GM18858 (cell line): ENCODE data around the gene CUL7.
A peak's percentile ranks its signal among the peaks of the same experiment; 100 is the strongest.
"Not testable (repeated sequence)": the region's sequence is repeated elsewhere in the genome, so short reads cannot be mapped to it uniquely, and the experiment has no call there.

Experiments used
- ATAC-seq: cut with Tn5 transposase; IDR thresholded peaks from one replicate; pipeline ENCODE4 v1.9.1; 2021; ENCODE audit not compliant: unreplicated experiment

The CUL7 gene

GRCh38 chr6:43053545-43054205 lies at the start of gene CUL7:
CUL7 (minus strand) TSS chr6:43053851; CDS start chr6:43052788, 1,063 bp downstream.
- ATAC-seq, result peak; percentile 60

- ATAC-seq, result no peak
These were observed 47.8 kb upstream of the CUL7 start for GRCh38 chr6:43101497-43101896.

- ATAC-seq, result no peak
These were observed 43.9 kb upstream of the CUL7 start for GRCh38 chr6:43097502-43097901.

GRCh38 chr6:43097098-43097489 lies 43.4 kb upstream of the CUL7 start:
- no peak for ATAC-seq

- no peak for ATAC-seq
These were observed 42.9 kb upstream of the CUL7 start for GRCh38 chr6:43096451-43097097.

- ATAC-seq, result no peak
These were observed 42.3 kb upstream of the CUL7 start for GRCh38 chr6:43095939-43096338.

GRCh38 chr6:43093436-43094289 lies 40.0 kb upstream of the CUL7 start:
- no peak for ATAC-seq

- ATAC-seq, result no peak
These were observed 39.0 kb upstream of the CUL7 start for GRCh38 chr6:43092635-43093034.

GRCh38 chr6:43091436-43091991 lies 37.9 kb upstream of the CUL7 start:
- ATAC-seq, result no peak

GRCh38 chr6:43091020-43091419 lies 37.4 kb upstream of the CUL7 start:
- no peak for ATAC-seq

- no peak for ATAC-seq
These were observed 36.9 kb upstream of the CUL7 start for GRCh38 chr6:43090559-43090956.

GRCh38 chr6:43089874-43090558 lies 36.4 kb upstream of the CUL7 start:
- ATAC-seq, result no peak

GRCh38 chr6:43089467-43089866 lies 35.8 kb upstream of the CUL7 start:
- no peak for ATAC-seq

GRCh38 chr6:43088654-43089056 lies 35.0 kb upstream of the CUL7 start:
- ATAC-seq, result no peak

- no peak for ATAC-seq
These were observed 32.5 kb upstream of the CUL7 start for GRCh38 chr6:43086022-43086658.

GRCh38 chr6:43082806-43083655 lies 29.4 kb upstream of the CUL7 start:
- no peak for ATAC-seq

GRCh38 chr6:43081922-43082321 lies 28.3 kb upstream of the CUL7 start:
- not testable (repeated sequence) for ATAC-seq

GRCh38 chr6:43081043-43081442 lies 27.4 kb upstream of the CUL7 start:
- no peak for ATAC-seq

GRCh38 chr6:43078691-43079090 lies 25.0 kb upstream of the CUL7 start:
- ATAC-seq, result no peak
